Fibroblast of skin of left biceps (primary cell): ENCODE data around the gene THAP11.

Experiments used
- DNase-seq, 2 experiments: peaks; one replicate each; pipeline ENCODE4 v3.0.0-alpha.2; 2013; ENCODE audit warnings: low read depth in 2 of 2

THAP11 gene

DNA sequence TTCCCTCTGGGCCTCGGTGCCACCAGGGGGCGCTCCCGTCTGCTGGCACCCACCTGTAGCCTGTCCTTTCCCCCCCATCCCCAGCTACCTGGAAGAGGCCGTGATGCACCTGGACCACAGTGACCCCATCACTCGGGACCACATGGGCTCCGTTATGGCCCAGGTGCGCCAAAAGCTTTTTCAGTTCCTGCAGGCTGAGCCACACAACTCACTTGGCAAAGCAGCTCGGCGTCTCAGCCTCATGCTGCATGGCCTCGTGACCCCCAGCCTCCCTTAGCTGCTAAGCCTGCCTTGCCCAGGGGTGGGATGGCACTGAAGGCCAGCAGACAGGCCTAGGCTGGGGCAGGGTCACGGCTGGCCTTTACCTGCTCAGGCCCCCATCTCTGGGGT, 41.7 kb downstream of the THAP11 start:
- DNase-seq, result no peak

- DNase-seq, result peak; percentile 66
Observed at GRCh38 chr16:67884684-67885083, 42.6 kb downstream of the THAP11 start, which contains the start of gene NRN1L. NRN1L (plus strand) TSS chr16:67884885; CDS start chr16:67884904, 19 bp downstream.

GRCh38 chr16:67885545-67885944, 43.4 kb downstream of the THAP11 start:
- DNase-seq, result no peak

DNA sequence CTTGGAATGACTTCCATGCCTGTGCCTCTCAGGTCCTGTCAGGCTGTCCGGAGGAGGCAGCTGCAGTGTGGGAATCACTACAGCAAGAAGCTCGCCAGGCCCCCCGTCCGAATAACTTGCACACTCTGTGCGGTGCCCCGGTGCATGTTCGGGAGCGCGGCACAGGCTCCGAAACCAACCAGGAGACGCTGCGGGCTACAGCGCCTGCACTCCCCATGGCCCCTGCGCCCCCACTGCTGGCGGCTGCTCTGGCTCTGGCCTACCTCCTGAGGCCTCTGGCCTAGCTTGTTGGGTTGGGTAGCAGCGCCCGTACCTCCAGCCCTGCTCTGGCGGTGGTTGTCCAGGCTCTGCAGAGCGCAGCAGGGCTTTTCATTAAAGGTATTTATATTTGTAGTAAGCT, 43.9 kb downstream of the THAP11 start:
- DNase-seq, result no peak

GRCh38 chr16:67886387-67886786, 44.3 kb downstream of the THAP11 start:
- no peak for DNase-seq

DNA sequence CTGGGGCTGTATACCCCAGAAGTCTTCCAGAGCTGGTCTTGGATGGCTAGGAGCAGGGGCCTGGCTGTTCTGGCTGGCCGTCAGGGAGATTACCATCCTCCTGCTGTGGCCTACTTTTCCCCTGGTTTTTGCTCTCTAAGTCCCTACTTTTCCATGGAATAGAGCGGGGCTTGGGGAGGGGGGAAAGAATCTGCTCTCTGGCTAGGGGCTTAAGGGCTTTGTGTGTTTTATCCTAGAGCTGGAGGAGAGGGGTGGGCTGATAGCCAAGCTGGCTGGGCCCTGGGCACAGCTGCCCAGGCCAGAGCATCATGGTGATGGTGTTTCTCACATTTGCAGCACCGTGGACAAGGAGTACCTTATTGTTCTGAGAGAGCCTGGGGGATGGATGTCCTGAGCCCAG, 46.2 kb downstream of the THAP11 start:
- DNase-seq, result no peak

DNA sequence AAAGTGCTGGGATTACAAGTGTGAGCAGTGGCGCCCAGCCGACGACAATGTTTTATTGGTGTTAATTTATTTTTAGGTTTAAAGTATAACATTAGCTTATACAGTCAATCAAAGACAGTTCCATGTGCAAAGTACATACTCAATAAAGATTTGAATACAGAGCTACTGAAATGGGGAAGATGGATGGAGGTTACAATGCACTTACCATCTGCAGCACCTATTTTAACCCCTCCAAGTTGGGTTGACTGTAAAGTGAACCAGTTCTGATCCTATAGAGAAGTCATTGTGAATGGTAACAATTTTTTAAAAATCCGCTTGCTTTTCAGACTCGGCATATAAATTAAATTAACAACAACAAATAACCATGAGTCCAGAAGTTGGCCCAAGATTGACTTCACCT, 50.3 kb downstream of the THAP11 start:
- DNase-seq, result no peak

DNA sequence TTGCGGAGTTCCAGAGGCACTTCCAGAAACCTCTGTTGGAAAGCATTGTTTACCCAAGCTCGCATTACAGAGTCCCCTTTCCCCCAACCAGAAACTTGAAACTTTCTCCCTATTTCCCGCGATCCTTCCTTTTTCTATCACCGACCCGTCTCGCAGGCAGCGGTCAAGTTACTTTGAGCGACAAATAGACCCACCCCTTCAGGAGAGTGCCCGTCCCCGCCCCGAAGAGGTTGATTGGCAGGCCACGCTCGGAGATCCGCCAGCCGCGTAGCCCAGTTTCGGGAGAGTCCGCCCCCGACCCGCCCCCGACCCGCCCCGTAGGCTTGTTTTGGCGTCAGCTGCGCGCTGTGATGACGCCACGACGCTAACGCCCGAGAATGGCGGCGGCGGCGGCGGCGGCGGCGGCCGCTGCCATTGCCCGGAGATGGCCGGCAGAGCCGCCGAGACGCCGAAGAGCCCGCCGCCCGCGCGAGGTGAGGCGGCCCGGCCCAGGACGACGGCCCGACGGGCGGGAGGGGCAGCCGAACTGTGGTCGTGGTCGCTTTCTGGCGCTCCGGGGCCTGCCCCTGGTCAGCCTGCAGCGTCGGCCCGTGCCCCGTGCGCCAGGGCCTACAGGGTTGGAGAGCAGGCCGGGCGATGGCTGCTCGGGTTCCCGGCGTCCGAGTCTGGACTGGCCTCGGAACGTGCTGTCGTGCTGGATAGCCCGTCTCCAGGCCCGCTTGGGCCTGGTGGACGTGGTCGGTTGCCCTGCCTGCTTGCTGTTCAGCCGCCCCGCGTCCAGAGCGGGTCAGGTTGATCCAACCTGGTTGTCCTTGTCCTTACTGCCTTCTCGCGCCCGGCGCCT, 51.0 kb downstream of the THAP11 start, which contains the start of gene PSKH1:
TSS of gene PSKH1 (plus strand) at position 356 of the 844 bp plus-strand sequence. CDS start 15,496 bp downstream, outside the sequence.
- DNase-seq, result peak; percentile 82 to 89
